ENCODE data around the gene PEMT.
"Not testable (repeated sequence)": the region's sequence is repeated elsewhere in the genome, so short reads cannot be mapped to it uniquely, and the experiment has no call there.

The PEMT gene

GRCh38 chr17:17591355-17592298 lies at the start of gene PEMT:
Gene PEMT, minus strand, starts transcription at chr17:17591708. Its CDS starts 82 bp downstream, at chr17:17591626.
- peak; percentile 89 for DNase-seq (ENCODE audit: low read depth in 2 of 2)

GRCh38 chr17:17639661-17640270 lies 48.3 kb upstream of the PEMT start:
- not testable (repeated sequence) for DNase-seq (ENCODE audit: low read depth in 2 of 2)

- no peak for DNase-seq (ENCODE audit: low read depth in 2 of 2)
Measured at GRCh38 chr17:17638467-17638866, 47.0 kb upstream of the PEMT start.

- no peak for DNase-seq (ENCODE audit: low read depth in 2 of 2)
Measured at GRCh38 chr17:17636272-17636885, 44.9 kb upstream of the PEMT start.

GRCh38 chr17:17635537-17636271 lies 44.2 kb upstream of the PEMT start:
- not testable (repeated sequence) for DNase-seq (ENCODE audit: low read depth in 2 of 2)

GRCh38 chr17:17635126-17635525 lies 43.6 kb upstream of the PEMT start:
- no peak for DNase-seq (ENCODE audit: low read depth in 2 of 2)

GRCh38 chr17:17633310-17633709 lies 41.8 kb upstream of the PEMT start:
- DNase-seq (ENCODE audit: low read depth in 2 of 2): no peak

GRCh38 chr17:17632690-17633089 lies 41.2 kb upstream of the PEMT start:
- DNase-seq (ENCODE audit: low read depth in 2 of 2): not testable (repeated sequence)

GRCh38 chr17:17628388-17629008 lies 37.0 kb upstream of the PEMT start:
- DNase-seq (ENCODE audit: low read depth in 2 of 2): peak in 1 of 2 donors; percentile 6

GRCh38 chr17:17626840-17627239 lies 35.3 kb upstream of the PEMT start:
- no peak for DNase-seq (ENCODE audit: low read depth in 2 of 2)

GRCh38 chr17:17626151-17626805 lies 34.8 kb upstream of the PEMT start:
- no peak for DNase-seq (ENCODE audit: low read depth in 2 of 2)

GRCh38 chr17:17624741-17625140 lies 33.2 kb upstream of the PEMT start:
- DNase-seq (ENCODE audit: low read depth in 2 of 2): no peak

GRCh38 chr17:17623904-17624303 lies 32.4 kb upstream of the PEMT start:
- no peak for DNase-seq (ENCODE audit: low read depth in 2 of 2)

- DNase-seq (ENCODE audit: low read depth in 2 of 2): no peak
Measured at GRCh38 chr17:17621254-17621653, 29.7 kb upstream of the PEMT start.

GRCh38 chr17:17613708-17614114 lies 22.2 kb upstream of the PEMT start:
- DNase-seq (ENCODE audit: low read depth in 2 of 2): peak; percentile 21 to 28

GRCh38 chr17:17612085-17613022 lies 20.8 kb upstream of the PEMT start:
- no peak for DNase-seq (ENCODE audit: low read depth in 2 of 2)

GRCh38 chr17:17609121-17609520 lies 17.6 kb upstream of the PEMT start:
- no peak for DNase-seq (ENCODE audit: low read depth in 2 of 2)

- DNase-seq (ENCODE audit: low read depth in 2 of 2): no peak
Measured at GRCh38 chr17:17606416-17607000, 15.0 kb upstream of the PEMT start.

GRCh38 chr17:17605729-17606088 lies 14.2 kb upstream of the PEMT start:
- DNase-seq (ENCODE audit: low read depth in 2 of 2): no peak

All from stimulated activated CD8-positive, alpha-beta memory T cell treated with anti-CD3 and anti-CD28 coated beads, Interleukin-15, amount 100 ng/mL, for 48 hours (primary cell).